ENCODE data around the gene CNGB1. TPM values are rescaled to one million over a fixed set of nuclear protein-coding genes. Genes with fewer than 3 reads are reported as not detected.

CNGB1 gene
- total RNA-seq, 4 donors from 2014 or later = not detected

DNA sequence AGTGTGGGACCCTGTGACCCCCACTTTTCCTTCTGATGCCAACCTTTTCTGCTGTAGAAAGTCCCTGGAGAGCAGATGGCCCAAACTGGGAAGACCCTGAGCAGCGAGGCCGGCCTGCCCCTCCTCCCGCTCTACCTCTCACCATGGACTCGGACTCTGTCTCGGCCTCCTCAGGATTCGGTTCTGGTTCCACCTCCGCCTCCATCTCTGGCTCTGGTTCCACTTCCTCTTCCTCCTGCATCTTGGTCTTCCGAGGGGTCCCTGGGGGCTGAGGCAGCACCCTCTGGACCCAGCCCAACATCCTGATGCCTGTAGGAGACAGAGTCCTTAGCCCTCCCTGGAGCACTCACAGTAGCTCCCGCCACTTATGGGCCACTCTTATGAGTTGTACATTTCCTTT is 3.9 kb downstream of the CNGB1 start:
- TF ChIP-seq, protein P1, sequence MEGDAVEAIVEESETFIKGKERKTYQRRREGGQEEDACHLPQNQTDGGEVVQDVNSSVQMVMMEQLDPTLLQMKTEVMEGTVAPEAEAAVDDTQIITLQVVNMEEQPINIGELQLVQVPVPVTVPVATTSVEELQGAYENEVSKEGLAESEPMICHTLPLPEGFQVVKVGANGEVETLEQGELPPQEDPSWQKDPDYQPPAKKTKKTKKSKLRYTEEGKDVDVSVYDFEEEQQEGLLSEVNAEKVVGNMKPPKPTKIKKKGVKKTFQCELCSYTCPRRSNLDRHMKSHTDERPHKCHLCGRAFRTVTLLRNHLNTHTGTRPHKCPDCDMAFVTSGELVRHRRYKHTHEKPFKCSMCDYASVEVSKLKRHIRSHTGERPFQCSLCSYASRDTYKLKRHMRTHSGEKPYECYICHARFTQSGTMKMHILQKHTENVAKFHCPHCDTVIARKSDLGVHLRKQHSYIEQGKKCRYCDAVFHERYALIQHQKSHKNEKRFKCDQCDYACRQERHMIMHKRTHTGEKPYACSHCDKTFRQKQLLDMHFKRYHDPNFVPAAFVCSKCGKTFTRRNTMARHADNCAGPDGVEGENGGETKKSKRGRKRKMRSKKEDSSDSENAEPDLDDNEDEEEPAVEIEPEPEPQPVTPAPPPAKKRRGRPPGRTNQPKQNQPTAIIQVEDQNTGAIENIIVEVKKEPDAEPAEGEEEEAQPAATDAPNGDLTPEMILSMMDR (IDR thresholded peaks at IDR 0.05) = no peak
- TF ChIP-seq POLR2A (IDR thresholded peaks at IDR 0.05) = no peak
- Histone ChIP-seq H3K4me1 (no peaks in the 10 kb centered on the region), H3K9me3 (no peaks in the 10 kb centered on the region), H3K27me3 (no peaks in the 10 kb centered on the region), H3K36me3 (no peaks in the 10 kb centered on the region), H3K4me3 (no peak overlapping the region), H3K27ac (no peak overlapping the region)
- DNase-seq = no peak
- intact Hi-C loops (cut with DNase I; ENCODE audit: low total_unique reads) = no loop called here

DNA sequence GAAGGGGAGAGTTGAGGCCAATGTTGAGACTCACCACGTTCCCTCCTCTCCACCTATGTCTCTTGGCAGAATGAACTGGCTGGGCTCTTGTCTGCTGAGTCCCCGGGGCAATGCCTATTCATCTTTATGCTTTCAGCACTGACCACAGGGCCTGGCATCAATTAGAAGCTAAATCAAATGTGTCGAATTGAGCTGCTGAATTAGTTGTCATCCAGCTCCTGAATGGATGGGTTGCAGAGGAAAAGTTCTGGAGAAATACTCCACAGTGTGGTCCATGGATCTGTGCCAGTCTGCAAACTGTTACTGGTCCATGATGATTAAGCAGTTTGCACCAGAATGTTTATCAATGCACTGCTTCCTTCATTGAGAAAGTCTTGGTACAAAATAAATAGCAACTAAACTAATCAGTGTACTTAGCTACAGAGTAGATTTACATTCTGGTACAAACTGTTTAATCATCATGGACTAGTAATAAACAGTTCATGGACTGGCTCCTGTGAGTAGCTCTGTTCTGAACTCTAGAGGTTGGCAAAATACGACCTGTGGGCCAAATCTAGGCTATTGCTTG is 4.6 kb downstream of the CNGB1 start:
- no peak overlapping the region for H3K4me3 ChIP-seq
- H3K27me3 ChIP-seq = no peaks in the 10 kb centered on the region
- no peak for DNase-seq
- H3K27ac ChIP-seq = no peak overlapping the region
- H3K4me1 ChIP-seq = no peaks in the 10 kb centered on the region
- H3K36me3 ChIP-seq = no peaks in the 10 kb centered on the region
- no peaks in the 10 kb centered on the region for H3K9me3 ChIP-seq
- TF ChIP-seq POLR2A (IDR thresholded peaks at IDR 0.05) = no peak
- TF ChIP-seq, protein P1 (IDR thresholded peaks at IDR 0.05) = no peak
- intact Hi-C loops (cut with DNase I; ENCODE audit: low total_unique reads) = no loop called here

DNA sequence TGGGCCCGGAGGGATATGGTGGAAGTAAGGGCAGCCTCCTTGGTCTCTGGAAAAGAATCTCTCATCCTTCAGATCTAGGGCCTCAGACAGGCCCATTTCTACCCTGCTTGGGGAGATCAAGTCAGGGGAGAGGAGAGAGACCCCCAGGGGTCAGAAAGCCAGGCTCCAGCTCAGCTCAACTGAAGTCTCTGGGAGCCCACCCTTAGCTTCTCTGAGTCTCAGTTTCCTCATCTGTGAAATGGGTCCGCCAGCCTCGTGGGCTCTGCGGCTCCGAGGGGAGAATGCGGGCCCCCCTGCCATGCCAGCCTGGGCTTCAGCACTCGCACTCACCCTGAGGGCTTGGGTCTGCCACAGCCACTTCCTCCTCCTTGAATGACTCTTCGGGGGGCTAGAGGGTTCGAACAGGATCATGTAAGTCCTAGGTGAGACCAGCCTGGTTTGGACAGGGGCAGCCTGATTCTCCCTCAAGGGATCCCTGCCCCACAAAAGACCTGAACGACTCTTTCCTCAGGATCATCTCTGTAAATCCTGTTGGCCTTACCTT is 6.7 kb downstream of the CNGB1 start:
- Histone ChIP-seq H3K27ac (no peak overlapping the region), H3K4me1 (no peaks in the 10 kb centered on the region), H3K36me3 (no peaks in the 10 kb centered on the region), H3K9me3 (no peaks in the 10 kb centered on the region), H3K4me3 (no peak overlapping the region), H3K27me3 (no peaks in the 10 kb centered on the region)
- TF ChIP-seq POLR2A (IDR thresholded peaks at IDR 0.05) = no peak
- TF ChIP-seq, protein P1 (IDR thresholded peaks at IDR 0.05) = no peak
- no peak for DNase-seq
- intact Hi-C loops (cut with DNase I; ENCODE audit: low total_unique reads) = no loop called here

DNA sequence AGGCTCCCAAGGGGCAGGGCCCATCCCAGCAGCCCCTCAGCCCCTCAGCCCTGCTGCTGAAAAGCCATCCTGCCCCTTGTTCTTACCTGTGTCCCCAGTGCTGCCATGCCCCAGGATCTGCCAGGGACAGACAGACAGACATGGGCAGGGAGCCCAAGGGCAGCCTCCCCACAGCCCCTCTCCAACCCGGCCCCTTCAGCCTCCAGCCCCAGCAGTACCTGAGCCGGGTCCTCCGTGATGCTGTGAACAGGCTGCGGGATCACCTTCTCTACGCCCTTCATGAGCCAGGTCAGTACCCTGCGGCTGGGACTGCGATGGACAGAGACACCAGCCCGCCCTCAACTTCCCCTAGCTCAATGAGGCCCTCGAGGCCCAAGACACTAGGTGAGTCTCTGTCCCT is 8.2 kb downstream of the CNGB1 start:
- Histone ChIP-seq H3K27ac (no peak overlapping the region), H3K36me3 (no peaks in the 10 kb centered on the region), H3K27me3 (no peaks in the 10 kb centered on the region), H3K9me3 (no peaks in the 10 kb centered on the region), H3K4me1 (no peaks in the 10 kb centered on the region), H3K4me3 (no peak overlapping the region)
- intact Hi-C loops (cut with DNase I; ENCODE audit: low total_unique reads) = no loop called here
- no peak for TF ChIP-seq POLR2A (IDR thresholded peaks at IDR 0.05)
- TF ChIP-seq, protein P1 (IDR thresholded peaks at IDR 0.05) = no peak
- no peak for DNase-seq

DNA sequence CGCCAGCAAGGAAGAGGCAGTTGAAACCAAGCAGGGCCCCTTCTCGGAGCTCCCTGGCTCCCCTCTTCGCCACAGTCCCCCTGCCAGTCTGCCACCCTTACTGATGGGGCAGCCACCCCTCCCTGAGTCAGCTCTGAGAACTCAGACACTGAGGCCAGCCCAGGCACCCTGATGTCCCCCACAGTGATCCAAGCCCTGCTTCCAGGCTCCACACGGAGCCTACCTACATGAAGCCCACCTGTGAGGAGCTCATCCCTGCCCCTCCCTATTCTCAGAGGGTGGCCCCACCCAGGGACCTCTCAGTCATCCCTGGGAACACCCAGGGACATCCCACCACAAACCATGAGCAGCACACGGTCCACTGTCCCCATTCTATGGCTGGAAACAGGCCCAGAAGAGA is 8.9 kb downstream of the CNGB1 start:
- no peak overlapping the region for H3K27ac ChIP-seq
- no peaks in the 10 kb centered on the region for H3K4me1 ChIP-seq
- no peaks in the 10 kb centered on the region for H3K27me3 ChIP-seq
- intact Hi-C loops (cut with DNase I; ENCODE audit: low total_unique reads) = no loop called here
- no peak overlapping the region for H3K4me3 ChIP-seq
- DNase-seq = no peak
- H3K9me3 ChIP-seq = no peaks in the 10 kb centered on the region
- H3K36me3 ChIP-seq = no peaks in the 10 kb centered on the region
- TF ChIP-seq, protein P1 (IDR thresholded peaks at IDR 0.05) = no peak
- no peak for TF ChIP-seq POLR2A (IDR thresholded peaks at IDR 0.05)

Data from uterus (tissue), 4 donors.